LNCAP (cell line): Measurements from ENCODE around the gene PXDN.

Experiments used
- TF ChIP-seq, protein P1 (sequence below): fragments of 450-650 bp; IDR thresholded peaks from 2 replicates; pipeline ENCODE4 v1.5.1; 2017; ENCODE audit warnings: mild to moderate bottlenecking

The PXDN gene

GRCh38 chr2:1652034-1652790 is 92.1 kb downstream of the PXDN start:
- TF ChIP-seq, protein P1, sequence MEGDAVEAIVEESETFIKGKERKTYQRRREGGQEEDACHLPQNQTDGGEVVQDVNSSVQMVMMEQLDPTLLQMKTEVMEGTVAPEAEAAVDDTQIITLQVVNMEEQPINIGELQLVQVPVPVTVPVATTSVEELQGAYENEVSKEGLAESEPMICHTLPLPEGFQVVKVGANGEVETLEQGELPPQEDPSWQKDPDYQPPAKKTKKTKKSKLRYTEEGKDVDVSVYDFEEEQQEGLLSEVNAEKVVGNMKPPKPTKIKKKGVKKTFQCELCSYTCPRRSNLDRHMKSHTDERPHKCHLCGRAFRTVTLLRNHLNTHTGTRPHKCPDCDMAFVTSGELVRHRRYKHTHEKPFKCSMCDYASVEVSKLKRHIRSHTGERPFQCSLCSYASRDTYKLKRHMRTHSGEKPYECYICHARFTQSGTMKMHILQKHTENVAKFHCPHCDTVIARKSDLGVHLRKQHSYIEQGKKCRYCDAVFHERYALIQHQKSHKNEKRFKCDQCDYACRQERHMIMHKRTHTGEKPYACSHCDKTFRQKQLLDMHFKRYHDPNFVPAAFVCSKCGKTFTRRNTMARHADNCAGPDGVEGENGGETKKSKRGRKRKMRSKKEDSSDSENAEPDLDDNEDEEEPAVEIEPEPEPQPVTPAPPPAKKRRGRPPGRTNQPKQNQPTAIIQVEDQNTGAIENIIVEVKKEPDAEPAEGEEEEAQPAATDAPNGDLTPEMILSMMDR, result no peak

- TF ChIP-seq, protein P1, result no peak
These were observed 92.9 kb downstream of the PXDN start for GRCh38 chr2:1651121-1652033.

DNA sequence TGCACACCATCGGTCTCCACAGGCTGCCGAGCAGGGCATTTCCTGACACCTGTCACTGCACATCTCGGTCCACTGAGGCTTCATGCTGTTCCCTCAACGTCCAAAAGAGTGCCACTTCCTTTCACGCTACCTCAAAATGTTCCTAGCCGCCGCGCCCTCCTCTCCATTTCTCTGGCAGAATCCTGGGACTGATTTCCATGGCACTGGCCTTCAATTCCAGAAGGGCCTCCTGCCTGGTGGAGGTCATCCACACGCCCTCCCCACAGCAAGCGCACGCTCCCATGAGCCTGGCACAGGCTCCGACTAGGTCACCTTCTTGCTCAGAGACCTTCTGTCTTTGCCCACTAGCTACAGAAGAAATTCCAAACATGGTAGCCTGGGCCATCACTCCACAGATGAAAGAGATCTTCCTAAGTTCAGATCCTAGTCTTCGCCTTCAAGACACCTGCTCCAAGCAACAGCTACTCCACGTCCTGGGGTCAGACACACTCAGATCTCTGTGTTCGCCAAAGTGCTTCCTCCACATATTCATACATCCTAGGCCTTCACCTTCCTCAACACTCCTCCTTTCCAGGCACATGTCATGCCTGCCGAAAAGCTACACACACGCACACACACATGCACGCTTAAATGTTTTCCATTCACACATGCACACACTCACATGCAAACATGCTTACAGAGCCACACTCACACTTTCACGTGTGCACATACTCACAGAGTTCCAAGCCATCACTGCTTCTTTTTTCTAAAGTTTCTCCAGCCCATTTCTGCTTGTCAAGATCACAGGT is 94.0 kb downstream of the PXDN start:
- TF ChIP-seq, protein P1, result no peak

DNA sequence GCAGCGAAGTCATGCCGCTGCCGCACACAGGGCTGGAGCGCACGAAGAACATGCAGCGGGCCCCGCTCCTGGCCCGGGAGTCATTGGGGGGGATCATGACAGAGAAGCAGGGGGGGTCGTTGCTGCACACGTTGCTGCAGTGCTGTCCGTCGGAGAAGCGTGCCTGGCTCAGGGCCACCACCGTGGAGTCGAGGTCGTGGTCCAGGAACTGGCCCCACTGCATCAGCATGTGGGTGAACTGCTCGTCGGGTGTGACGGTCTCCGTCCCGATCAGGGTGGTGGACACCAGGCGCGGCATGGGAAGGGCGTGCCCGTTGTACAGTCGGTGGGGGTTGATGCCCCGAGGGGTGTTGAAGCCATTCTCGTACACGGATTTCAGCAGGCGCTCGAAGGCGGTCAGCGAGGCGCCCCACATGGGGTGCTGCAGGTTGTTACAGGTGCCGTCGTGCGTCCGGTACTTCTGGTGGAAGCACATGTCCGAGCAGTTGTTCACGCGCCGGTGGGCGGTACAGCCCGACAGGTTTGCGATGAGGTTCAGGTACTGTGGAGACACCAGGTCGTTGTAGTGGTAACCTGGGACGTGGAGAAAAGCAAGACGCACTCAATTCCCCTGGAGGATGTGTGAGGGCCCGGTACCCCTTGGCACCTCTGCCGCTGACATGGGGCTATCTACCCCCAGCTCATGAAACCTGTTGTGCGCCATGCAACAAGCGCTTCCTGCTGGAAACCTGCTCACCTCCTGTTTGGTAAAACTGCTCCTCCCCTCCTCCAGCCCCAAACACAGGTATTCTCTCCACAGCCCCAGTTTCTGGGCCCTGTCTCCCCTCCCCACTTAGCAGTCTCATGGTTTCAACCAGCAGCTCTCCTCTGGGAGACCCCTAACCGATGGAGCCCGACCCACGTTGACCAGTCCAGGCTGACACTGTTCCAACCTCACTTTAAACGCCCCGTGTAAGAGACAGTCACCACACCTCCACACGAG is 94.9 kb downstream of the PXDN start:
- TF ChIP-seq, protein P1, result no peak

GRCh38 chr2:1648241-1649102 is 95.8 kb downstream of the PXDN start:
- TF ChIP-seq, protein P1, result no peak

GRCh38 chr2:1647417-1648240 is 96.7 kb downstream of the PXDN start:
- TF ChIP-seq, protein P1, result no peak
